ENCODE data around the gene MRPL14.

The MRPL14 gene

GRCh38 chr6:44064948-44065272 is 62.3 kb downstream of the MRPL14 start:
- DNase-seq: no peak

- no peak for DNase-seq
Observed at GRCh38 chr6:44064089-44064947, 62.9 kb downstream of the MRPL14 start.

DNA sequence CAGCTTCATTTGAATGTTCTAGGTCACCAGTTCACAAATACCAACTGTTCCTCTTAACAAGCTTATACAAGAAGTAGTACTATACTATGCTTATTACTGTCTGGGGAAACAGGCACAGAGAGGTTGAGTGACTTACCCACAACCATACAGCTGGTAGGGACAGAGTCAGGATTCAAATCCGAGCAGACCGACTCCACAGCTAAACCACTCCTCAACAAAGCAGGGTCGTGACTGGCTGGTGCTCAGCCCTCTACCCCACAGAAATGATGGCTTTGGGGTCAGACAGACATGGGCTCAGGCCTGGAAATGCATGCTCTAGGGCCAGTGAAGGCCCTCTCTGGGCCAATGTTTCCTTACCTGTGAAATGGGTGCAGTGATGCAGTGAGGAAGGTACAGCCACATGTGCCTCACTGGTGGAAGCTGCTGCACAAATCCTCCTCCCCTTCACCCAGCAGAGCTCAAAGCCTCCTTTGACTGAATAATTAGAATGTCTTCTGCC is 63.6 kb downstream of the MRPL14 start:
- no peak for DNase-seq
